ENCODE data around the gene SUN2.

DNA sequence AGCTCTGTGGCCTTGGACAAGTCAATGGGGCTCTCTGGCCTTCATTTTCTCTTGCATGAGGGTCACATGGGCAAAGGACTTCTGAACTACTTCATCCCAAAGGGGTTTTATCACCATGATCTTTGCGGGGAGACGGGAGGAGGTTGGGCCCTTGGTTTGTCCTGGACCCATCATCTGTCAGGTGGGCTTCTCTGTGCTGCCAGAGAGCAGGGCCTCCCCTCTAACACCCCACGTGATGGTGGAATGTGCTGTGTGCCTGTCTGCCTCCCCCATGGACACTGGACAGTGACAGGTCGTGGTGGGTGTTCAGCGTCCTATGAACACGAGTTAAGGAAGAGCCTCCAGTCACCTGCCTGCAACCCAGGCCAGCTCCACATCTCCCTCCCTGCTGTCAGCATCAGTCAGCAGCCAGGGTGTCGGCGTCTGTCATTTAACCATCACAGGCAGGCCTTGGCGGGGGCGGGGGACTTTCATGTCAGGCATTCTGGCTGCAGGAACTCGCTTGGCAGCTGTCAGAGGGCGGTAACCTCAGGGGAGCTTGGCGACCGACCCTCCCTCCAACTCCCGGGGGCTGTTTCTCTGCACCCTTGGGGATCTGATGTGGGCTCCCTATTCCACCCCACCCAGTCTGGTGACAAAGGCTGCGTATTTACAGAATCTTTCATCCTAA, 2.6 kb upstream of the SUN2 start:
- TF ChIP-seq CTCF (IDR thresholded peaks at IDR 0.05) (no peak), POLR2A (IDR thresholded peaks at IDR 0.05) (no peak)
